ENCODE results near the gene FAM53B.

Gene FAM53B

GRCh38 chr10:124691002-124691401, 53.2 kb downstream of the FAM53B start (continued):
- TF ChIP-seq ELK4 (IDR thresholded peaks at IDR 0.05; ENCODE audit: borderline replicate concordance, low read depth, low read length): no peak
- no peak for TF ChIP-seq ZNF433 (tag by site-specific recombination; IDR thresholded peaks at IDR 0.05; ENCODE audit: low read depth)
- no peak for TF ChIP-seq GLIS1 (tag by site-specific recombination; IDR thresholded peaks at IDR 0.05)
- TF ChIP-seq ZNF530 (tag by site-specific recombination; IDR thresholded peaks at IDR 0.05; ENCODE audit: low read depth): no peak
- TF ChIP-seq ZNF555 (tag by site-specific recombination; conservative IDR thresholded peaks at IDR 0.05): no peak
- no peak for TF ChIP-seq ZNF658 (tag by site-specific recombination; IDR thresholded peaks at IDR 0.05)

GRCh38 chr10:124689911-124690498, 54.2 kb downstream of the FAM53B start:
- ChIA-PET POLR2A (no interaction called here), CTCF (interaction anchor here (0.6 kb wide), 1 partner anchor 301 kb away, joined by 3 read pairs; no protein-coding TSS in a partner anchor)
- H3K4me3 ChIP-seq (ENCODE audit: low read depth, low read length): no peak overlapping the region
- H3K36me3 ChIP-seq (ENCODE audit: control insufficient read depth in 2 of 2, insufficient read depth in 1 of 2, low read length in 2 of 2): peaks cover 0 to 32% of the 10 kb centered on the region in 2 experiments; a peak in 1 of 3 replicates
- H3K4me1 ChIP-seq (ENCODE audit: control insufficient read depth, insufficient read depth, low read length): no peaks in the 10 kb centered on the region
- H3K9me3 ChIP-seq (ENCODE audit: control insufficient read depth, insufficient read depth, low read depth, low read length): no peaks in the 10 kb centered on the region
- no peak overlapping the region for H3K27ac ChIP-seq (ENCODE audit: extremely low read depth, low read depth, low read length)
- TF ChIP-seq ZSCAN5A (tag by site-specific recombination; IDR thresholded peaks at IDR 0.05) (no peak), ZFP41 (tag by site-specific recombination; IDR thresholded peaks at IDR 0.05; ENCODE audit: borderline replicate concordance) (no peak), ZNF48 (tag by site-specific recombination; IDR thresholded peaks at IDR 0.05) (no peak), ZNF596 (tag by site-specific recombination; IDR thresholded peaks at IDR 0.05) (no peak), ZNF266 (tag by site-specific recombination; IDR thresholded peaks at IDR 0.05; ENCODE audit: low read depth) (no peak), ZNF518A (tag by site-specific recombination; conservative IDR thresholded peaks at IDR 0.05; ENCODE audit: low read depth) (no peak), ZNF747 (tag by site-specific recombination; IDR thresholded peaks at IDR 0.05) (no peak), ZNF670 (tag by site-specific recombination; IDR thresholded peaks at IDR 0.05; ENCODE audit: low read depth) (no peak), ZNF560 (tag by site-specific recombination; IDR thresholded peaks at IDR 0.05; ENCODE audit: borderline replicate concordance) (no peak), ZNF140 (tag by site-specific recombination; IDR thresholded peaks at IDR 0.05) (no peak), ZNF623 (tag by site-specific recombination; IDR thresholded peaks at IDR 0.05) (no peak), ZNF19 (tag by site-specific recombination; IDR thresholded peaks at IDR 0.05; ENCODE audit: low read depth) (no peak), ZBTB10 (tag by site-specific recombination; IDR thresholded peaks at IDR 0.05) (no peak), ZNF837 (tag by site-specific recombination; IDR thresholded peaks at IDR 0.05) (no peak), ZNF148 (tag by site-specific recombination; IDR thresholded peaks at IDR 0.05; ENCODE audit: borderline replicate concordance) (no peak), ZNF677 (tag by site-specific recombination; IDR thresholded peaks at IDR 0.05) (no peak)
